Testis (tissue), 3 donors: ENCODE data around the gene NUMB. TPM values are rescaled to one million over a fixed set of nuclear protein-coding genes. Genes with fewer than 3 reads are reported as not detected.
"Not testable (repeated sequence)": the region's sequence is repeated elsewhere in the genome, so short reads cannot be mapped to it uniquely, and the experiment has no call there.

ENCODE experiments used
- DNase-seq: peaks from one replicate; pipeline ENCODE4 v3.0.0-alpha.2; 2019
- H3K27ac ChIP-seq, 2 donors: fragments of 200-600 bp; sonication (generic); one replicate each; pipeline ENCODE4 v1.5.1; 2019
- H3K27me3 ChIP-seq: fragments of 200-600 bp; sonication (generic); one replicate; pipeline ENCODE4 v1.5.1; 2019
- H3K36me3 ChIP-seq: fragments of 200-600 bp; sonication (generic); one replicate; pipeline ENCODE4 v1.5.1; 2017; ENCODE audit warnings: low read depth; ENCODE audit errors: missing control alignments
- H3K4me1 ChIP-seq: fragments of 200-600 bp; sonication (generic); one replicate; pipeline ENCODE4 v1.5.1; 2019
- H3K4me3 ChIP-seq, 2 donors: fragments of 200-600 bp; sonication (generic); one replicate each; pipeline ENCODE4 v1.5.1; 2017 to 2019
- H3K9me3 ChIP-seq: fragments of 200-600 bp; sonication (generic); one replicate; pipeline ENCODE4 v1.5.1; 2017
- CTCF ChIP-seq, 3 experiments: fragments of 450-650 bp in 2 of 3; fragments of 200-600 bp in 1 of 3; sonication (generic) in 1 of 3; IDR thresholded peaks; one replicate each; pipeline ENCODE4 v1.5.1; 2016 to 2019; ENCODE audit warnings: antibody characterized with exemption in 3 of 3, mild to moderate bottlenecking in 2 of 3, moderate library complexity in 1 of 3
- POLR2A ChIP-seq: fragments of 450-650 bp; IDR thresholded peaks from one replicate; pipeline ENCODE4 v1.6.1; 2017; ENCODE audit warnings: antibody characterized with exemption, mild to moderate bottlenecking, moderate library complexity
- WGBS, 2 donors: methylation state at CpG; one replicate each; pipeline ENCODE4 v1.1.5; 2018; 5-methylcytosine and 5-hydroxymethylcytosine counted together
- intact Hi-C: fragments of 100-400 bp; cut with DNase I; formaldehyde crosslinking; loops from one replicate; pipeline ENCODE4 v1.15.1; 2023; ENCODE audit warnings: low total_unique reads
- polyA plus RNA-seq: library from polyadenylated mRNA; stranded (reverse); fragments of 350-450 nt; fragmentation: Illumina TruSeq; extraction: RNeasy Lipid Tissue Mini Kit (QIAGEN cat#74804); gene quantifications from one replicate; pipeline ENCODE4 v1.2.3, GENCODE V29; 2014; ENCODE audit warnings: low read depth, low replicate concordance; ENCODE audit not compliant: insufficient read depth
- total RNA-seq, 2 donors: library from RNA; depleted of rRNA; stranded (reverse); fragments of >200 nt; gene quantifications; one replicate each; pipeline ENCODE4 v1.2.3, GENCODE V29; 2016

The NUMB gene
- total and polyA plus RNA-seq, 3 donors from 2014 or later: 60.3 to 78.7 (median 69.7) TPM

- no peaks in the 10 kb centered on the region for H3K36me3 ChIP-seq
- no peaks in the 10 kb centered on the region for H3K9me3 ChIP-seq
- intact Hi-C loops: no loop called here
- TF ChIP-seq POLR2A (no peak), CTCF (IDR thresholded peaks at IDR 0.05) (no peak)
- no peak for DNase-seq
- WGBS, 2 donors: 94 to 98% methylated on average over 2 of the region's 2 CpGs
- no peak overlapping the region for H3K4me3 ChIP-seq
- no peaks in the 10 kb centered on the region for H3K27me3 ChIP-seq
- H3K27ac ChIP-seq: no peak overlapping the region
- H3K4me1 ChIP-seq: no peaks in the 10 kb centered on the region
These were observed 93.8 kb downstream of the NUMB start for GRCh38 chr14:73364559-73364958.

GRCh38 chr14:73359445-73359844, 98.9 kb downstream of the NUMB start:
- Histone ChIP-seq H3K9me3 (no peaks in the 10 kb centered on the region), H3K4me1 (no peaks in the 10 kb centered on the region), H3K4me3 (no peak overlapping the region), H3K27me3 (no peaks in the 10 kb centered on the region), H3K36me3 (no peaks in the 10 kb centered on the region), H3K27ac (no peak overlapping the region)
- intact Hi-C loops: no loop called here
- DNase-seq: no peak
- no peak for TF ChIP-seq CTCF (IDR thresholded peaks at IDR 0.05)
- TF ChIP-seq POLR2A: no peak

GRCh38 chr14:73358187-73358586, 100.2 kb downstream of the NUMB start:
- 75 to 100% methylated on average over 1 of the region's 1 CpG for WGBS, 2 donors
- Histone ChIP-seq H3K4me1 (no peaks in the 10 kb centered on the region), H3K27me3 (no peaks in the 10 kb centered on the region), H3K27ac (no peak overlapping the region), H3K4me3 (no peak overlapping the region), H3K36me3 (no peaks in the 10 kb centered on the region), H3K9me3 (no peaks in the 10 kb centered on the region)
- intact Hi-C loops: no loop called here
- no peak for TF ChIP-seq POLR2A
- TF ChIP-seq CTCF (IDR thresholded peaks at IDR 0.05): no peak
- DNase-seq: no peak

- H3K36me3 ChIP-seq, H3K4me3 ChIP-seq, intact Hi-C loops, H3K27ac ChIP-seq, H3K27me3 ChIP-seq, DNase-seq, H3K9me3 ChIP-seq, H3K4me1 ChIP-seq: not testable (repeated sequence)
- WGBS, 2 donors: 94 to 95% methylated on average over 3 of the region's 3 CpGs
These were observed 109.3 kb downstream of the NUMB start for GRCh38 chr14:73349091-73349490.

- intact Hi-C loops: no loop called here
- H3K4me3 ChIP-seq: no peak overlapping the region
- H3K4me1 ChIP-seq: no peaks in the 10 kb centered on the region
- H3K9me3 ChIP-seq: no peaks in the 10 kb centered on the region
- H3K27ac ChIP-seq: no peak overlapping the region
- 66 to 71% methylated on average over 1 of the region's 1 CpG for WGBS, 2 donors
- no peaks in the 10 kb centered on the region for H3K27me3 ChIP-seq
- TF ChIP-seq CTCF (IDR thresholded peaks at IDR 0.05) (no peak), POLR2A (no peak)
- H3K36me3 ChIP-seq: no peaks in the 10 kb centered on the region
- no peak for DNase-seq
These were observed 114.0 kb downstream of the NUMB start for GRCh38 chr14:73344319-73344718.
